Breast epithelium (tissue), 3 donors: ENCODE data around the gene FBXL19.

Source experiments
- POLR2A ChIP-seq: fragments of 450-650 bp; IDR thresholded peaks from one replicate; pipeline ENCODE4 v1.6.1; 2016; ENCODE audit warnings: antibody characterized with exemption, mild to moderate bottlenecking, moderate library complexity
- POLR2AphosphoS5 ChIP-seq, 3 donors: sonication (generic); formaldehyde crosslinking; IDR thresholded peaks; one replicate each; pipeline ENCODE4 v1.6.1; 2017; ENCODE audit warnings: antibody characterized with exemption in 3 of 3
- TF ChIP-seq, protein P1 (sequence below), 3 donors: fragments of 450-650 bp; IDR thresholded peaks; one replicate each; pipeline ENCODE4 v1.5.1; 2016 to 2017; ENCODE audit warnings: antibody characterized with exemption in 3 of 3, mild to moderate bottlenecking in 3 of 3, moderate library complexity in 3 of 3

DNA sequence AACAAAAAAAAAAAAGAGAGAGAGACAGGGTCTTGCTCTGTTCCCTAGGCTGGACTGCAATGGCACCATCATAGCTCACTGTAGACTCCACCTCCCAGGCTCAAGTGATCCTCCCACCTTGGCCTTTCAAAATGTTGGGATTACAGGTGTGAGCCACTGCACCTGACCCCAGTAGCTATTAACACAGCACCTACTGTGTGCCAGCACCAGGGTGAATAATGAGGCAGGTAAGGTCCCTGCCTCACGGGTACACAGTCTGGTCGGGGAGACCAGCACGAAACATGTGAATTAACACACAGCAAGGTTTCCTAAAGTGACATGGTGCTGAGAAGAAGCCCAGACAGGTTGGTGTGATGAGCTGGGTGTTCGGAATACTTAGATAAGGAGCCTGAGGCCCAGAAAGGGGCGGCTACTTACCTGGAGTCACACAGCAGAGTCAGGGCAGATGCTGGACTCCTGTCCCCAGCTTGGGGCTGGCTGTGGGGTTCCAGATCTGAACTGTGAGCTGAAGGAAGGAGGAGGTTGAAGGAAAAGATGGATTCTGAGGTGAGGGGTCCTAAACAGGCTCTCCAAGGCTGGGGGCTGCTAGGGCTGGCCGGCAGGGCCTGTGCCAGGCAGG lies 10.5 kb upstream of the FBXL19 start:
- TF ChIP-seq, protein P1, sequence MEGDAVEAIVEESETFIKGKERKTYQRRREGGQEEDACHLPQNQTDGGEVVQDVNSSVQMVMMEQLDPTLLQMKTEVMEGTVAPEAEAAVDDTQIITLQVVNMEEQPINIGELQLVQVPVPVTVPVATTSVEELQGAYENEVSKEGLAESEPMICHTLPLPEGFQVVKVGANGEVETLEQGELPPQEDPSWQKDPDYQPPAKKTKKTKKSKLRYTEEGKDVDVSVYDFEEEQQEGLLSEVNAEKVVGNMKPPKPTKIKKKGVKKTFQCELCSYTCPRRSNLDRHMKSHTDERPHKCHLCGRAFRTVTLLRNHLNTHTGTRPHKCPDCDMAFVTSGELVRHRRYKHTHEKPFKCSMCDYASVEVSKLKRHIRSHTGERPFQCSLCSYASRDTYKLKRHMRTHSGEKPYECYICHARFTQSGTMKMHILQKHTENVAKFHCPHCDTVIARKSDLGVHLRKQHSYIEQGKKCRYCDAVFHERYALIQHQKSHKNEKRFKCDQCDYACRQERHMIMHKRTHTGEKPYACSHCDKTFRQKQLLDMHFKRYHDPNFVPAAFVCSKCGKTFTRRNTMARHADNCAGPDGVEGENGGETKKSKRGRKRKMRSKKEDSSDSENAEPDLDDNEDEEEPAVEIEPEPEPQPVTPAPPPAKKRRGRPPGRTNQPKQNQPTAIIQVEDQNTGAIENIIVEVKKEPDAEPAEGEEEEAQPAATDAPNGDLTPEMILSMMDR (IDR thresholded peaks at IDR 0.05), result no peak
- TF ChIP-seq POLR2AphosphoS5 (IDR thresholded peaks at IDR 0.05), result no peak
- TF ChIP-seq POLR2A, result no peak
